AG10803 (cell line): ENCODE data around the gene BTBD19.

Source experiments
- DNase-seq: peaks from one replicate; pipeline ENCODE4 v3.0.0; 2010; ENCODE audit warnings: low read depth
- H3K4me3 ChIP-seq: 2 replicates; pipeline ENCODE4 v1.5.1; 2011; ENCODE audit warnings: mild to moderate bottlenecking, low read length, control low read depth
- TF ChIP-seq, protein P1 (sequence below): conservative IDR thresholded peaks from 2 replicates; pipeline ENCODE4 v1.5.1; 2011; ENCODE audit warnings: mild to moderate bottlenecking, low read length, control low read depth, inconsistent platforms

The BTBD19 gene

GRCh38 chr1:44777547-44777946 is 30.8 kb upstream of the BTBD19 start:
- TF ChIP-seq, protein P1, sequence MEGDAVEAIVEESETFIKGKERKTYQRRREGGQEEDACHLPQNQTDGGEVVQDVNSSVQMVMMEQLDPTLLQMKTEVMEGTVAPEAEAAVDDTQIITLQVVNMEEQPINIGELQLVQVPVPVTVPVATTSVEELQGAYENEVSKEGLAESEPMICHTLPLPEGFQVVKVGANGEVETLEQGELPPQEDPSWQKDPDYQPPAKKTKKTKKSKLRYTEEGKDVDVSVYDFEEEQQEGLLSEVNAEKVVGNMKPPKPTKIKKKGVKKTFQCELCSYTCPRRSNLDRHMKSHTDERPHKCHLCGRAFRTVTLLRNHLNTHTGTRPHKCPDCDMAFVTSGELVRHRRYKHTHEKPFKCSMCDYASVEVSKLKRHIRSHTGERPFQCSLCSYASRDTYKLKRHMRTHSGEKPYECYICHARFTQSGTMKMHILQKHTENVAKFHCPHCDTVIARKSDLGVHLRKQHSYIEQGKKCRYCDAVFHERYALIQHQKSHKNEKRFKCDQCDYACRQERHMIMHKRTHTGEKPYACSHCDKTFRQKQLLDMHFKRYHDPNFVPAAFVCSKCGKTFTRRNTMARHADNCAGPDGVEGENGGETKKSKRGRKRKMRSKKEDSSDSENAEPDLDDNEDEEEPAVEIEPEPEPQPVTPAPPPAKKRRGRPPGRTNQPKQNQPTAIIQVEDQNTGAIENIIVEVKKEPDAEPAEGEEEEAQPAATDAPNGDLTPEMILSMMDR, result no peak
- DNase-seq, result no peak
- peak overlapping the region; percentile 91; the same call in 1 of the 2 replicates for H3K4me3 ChIP-seq

DNA sequence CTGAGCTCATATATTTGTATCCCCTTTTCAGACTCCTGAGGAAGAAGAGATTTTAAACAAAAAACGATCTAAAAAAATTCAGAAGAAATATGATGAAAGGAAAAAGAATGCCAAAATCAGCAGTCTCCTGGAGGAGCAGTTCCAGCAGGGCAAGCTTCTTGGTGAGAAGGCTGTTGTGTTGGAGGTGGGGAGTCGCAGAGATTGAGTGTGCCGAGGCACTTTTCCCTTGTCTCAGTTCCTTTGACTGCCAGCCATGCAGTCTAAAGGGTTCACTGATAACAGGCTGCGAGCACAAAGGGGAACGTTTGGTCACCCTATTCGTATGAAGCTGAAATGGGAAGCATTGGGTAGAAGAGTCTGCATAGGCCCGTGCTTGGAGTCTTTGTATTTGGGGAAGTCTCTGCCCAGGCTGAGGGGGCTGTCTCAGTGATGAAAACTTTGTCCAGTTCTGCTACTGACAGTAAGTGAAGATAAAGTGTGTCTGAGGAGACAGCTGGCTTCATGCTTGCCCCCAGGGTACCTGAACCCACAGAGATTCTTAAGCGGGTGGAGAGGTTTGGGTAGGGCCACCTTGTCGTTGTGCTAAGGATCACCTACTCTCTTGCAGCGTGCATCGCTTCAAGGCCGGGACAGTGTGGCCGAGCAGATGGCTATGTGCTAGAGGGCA is 30.2 kb upstream of the BTBD19 start:
- TF ChIP-seq, protein P1, result no peak

DNA sequence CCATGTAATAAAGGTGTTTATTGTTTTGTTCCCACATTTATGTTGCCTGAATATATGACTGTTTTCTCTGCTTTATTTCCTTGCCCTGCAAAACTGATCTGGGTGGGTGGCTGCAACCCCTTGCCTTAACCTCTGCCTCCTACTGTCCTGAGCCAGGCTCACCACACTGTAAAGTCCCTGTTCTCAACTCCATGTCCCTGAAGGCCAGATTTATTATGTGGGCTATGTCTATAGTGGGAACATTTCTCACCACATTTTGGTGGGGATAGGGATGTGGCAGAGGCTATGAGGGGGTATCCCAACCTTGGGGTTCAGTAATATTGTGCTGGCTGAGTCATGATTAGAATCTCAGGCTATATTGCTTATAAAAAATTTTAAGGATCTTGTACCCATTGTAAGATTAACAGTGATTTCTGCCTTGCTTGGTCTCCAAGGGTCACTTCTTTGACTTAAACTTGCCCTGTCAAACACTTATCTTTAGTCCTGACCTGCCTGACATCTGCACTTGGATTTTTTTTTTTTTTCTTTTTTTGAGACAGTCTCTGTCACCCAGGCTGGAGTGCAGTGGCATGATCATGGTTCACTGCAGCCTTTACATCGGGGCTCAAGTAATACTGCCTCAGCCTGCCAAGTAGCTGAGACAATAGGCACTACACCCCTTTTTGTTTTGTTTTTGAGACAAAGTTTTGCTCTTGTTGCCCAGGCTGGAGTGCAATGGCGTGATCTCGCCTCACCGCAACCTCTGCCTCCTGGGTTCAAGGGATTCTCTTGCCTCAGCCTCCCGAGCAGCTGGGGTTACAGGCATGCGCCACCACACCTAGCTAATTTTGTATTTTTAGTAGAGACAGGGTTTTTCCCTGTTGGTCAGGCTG is 29.4 kb upstream of the BTBD19 start:
- TF ChIP-seq, protein P1, result no peak
- DNase-seq, result no peak

More for the DNA sequence above, 30.2 kb upstream of the BTBD19 start:
- peak overlapping the region; percentile 20; the same call in 1 of the 2 replicates for H3K4me3 ChIP-seq
- no peak for DNase-seq

DNA sequence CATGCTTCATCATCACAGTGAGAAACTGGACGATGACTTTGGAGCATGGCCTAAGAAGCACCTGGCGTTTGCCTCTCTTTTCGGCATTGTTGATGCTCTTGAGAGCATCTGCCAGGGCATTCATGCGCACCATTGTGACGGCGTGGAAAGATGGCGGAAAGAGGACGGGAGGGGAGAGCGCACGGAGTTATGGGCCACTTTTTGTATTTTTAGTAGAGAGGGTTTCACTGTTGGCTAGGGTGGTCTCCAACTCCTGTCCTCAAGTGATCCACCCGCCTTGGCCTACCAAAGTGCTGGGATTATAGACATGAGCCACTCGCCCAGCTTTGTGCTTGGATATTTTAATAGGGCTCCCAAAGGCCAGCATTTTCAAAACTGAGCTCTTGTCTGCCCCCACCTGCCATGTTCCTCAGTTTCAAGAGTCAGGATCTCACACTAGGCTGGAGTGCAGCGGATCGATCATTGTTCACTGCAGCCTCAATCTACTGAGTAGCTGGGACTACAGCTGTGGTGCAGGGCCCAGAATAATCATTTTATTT is 27.7 kb upstream of the BTBD19 start:
- no peak for DNase-seq
- TF ChIP-seq, protein P1, result no peak
- no peak overlapping the region for H3K4me3 ChIP-seq

More for the DNA sequence above, 29.4 kb upstream of the BTBD19 start:
- no peak overlapping the region for H3K4me3 ChIP-seq

- TF ChIP-seq, protein P1, result no peak
- peak overlapping the region; percentile 46 for H3K4me3 ChIP-seq
- no peak for DNase-seq
Measured at GRCh38 chr1:44783697-44784093, 24.6 kb upstream of the BTBD19 start.

- peak overlapping the region; percentile 46 for H3K4me3 ChIP-seq
- no peak for DNase-seq
- TF ChIP-seq, protein P1, result peak; percentile 2; the same call in 1 of the 2 replicates
Measured at GRCh38 chr1:44784094-44785028, 24.0 kb upstream of the BTBD19 start.
